Activated CD4-positive, alpha-beta memory T cell treated with anti-CD3 and anti-CD28 coated beads for 36 hours (primary cell): ENCODE results near the gene RANBP3. TPM values are rescaled to one million over a fixed set of nuclear protein-coding genes. Genes with fewer than 3 reads are reported as not detected.

Source experiments
- CTCF ChIA-PET: fragments of 350-600 bp; sonication (Branson Sonifier 250); formaldehyde crosslinking; loops from one replicate; lab custom pipeline; 2021; ENCODE audit warnings: antibody characterized with exemption, inconsistent platforms; lab: Charles Lee
- POLR2A ChIA-PET: fragments of 350-600 bp; sonication (Branson Sonifier 250); formaldehyde crosslinking; loops from one replicate; lab custom pipeline; 2021; ENCODE audit warnings: antibody characterized with exemption; lab: Charles Lee
- DNase-seq: peaks from one replicate; pipeline ENCODE4 v3.0.0-alpha.2; 2020
- H3K27ac Mint-ChIP-seq: one replicate; pipeline ENCODE4 v1.8.0; 2021; ENCODE audit warnings: mixed read lengths
- H3K27me3 Mint-ChIP-seq: one replicate; pipeline ENCODE4 v1.8.0; 2021; ENCODE audit warnings: mixed read lengths
- H3K36me3 Mint-ChIP-seq: one replicate; pipeline ENCODE4 v1.8.0; 2021; ENCODE audit warnings: mixed read lengths
- H3K4me1 Mint-ChIP-seq: one replicate; pipeline ENCODE4 v1.8.0; 2021; ENCODE audit warnings: low read depth, mixed read lengths
- H3K4me3 Mint-ChIP-seq: one replicate; pipeline ENCODE4 v1.8.0; 2021; ENCODE audit warnings: mild to moderate bottlenecking, mixed read lengths
- H3K9me3 Mint-ChIP-seq: one replicate; pipeline ENCODE4 v1.8.0; 2021; ENCODE audit warnings: mixed read lengths
- intact Hi-C: fragments of 100-400 bp; cut with micrococcal nuclease; formaldehyde crosslinking; loops from one replicate; pipeline ENCODE4 v1.15.1; 2023
- total RNA-seq, 2 experiments: library from RNA; stranded (reverse); gene quantifications; one replicate each; pipeline ENCODE4 v1.2.3, GENCODE V29; 2021

The RANBP3 gene
- total RNA-seq, 2 experiments from 2014 or later: 78.1 to 81.3 TPM

- intact Hi-C loops: no loop called here
- H3K27ac Mint-ChIP-seq: no peak overlapping the region
- no peak overlapping the region for H3K4me3 Mint-ChIP-seq
- H3K9me3 Mint-ChIP-seq: no peaks in the 10 kb centered on the region
- no peaks in the 10 kb centered on the region for H3K27me3 Mint-ChIP-seq
- H3K36me3 Mint-ChIP-seq: peaks cover 22% of the 10 kb centered on the region
- H3K4me1 Mint-ChIP-seq: no peaks in the 10 kb centered on the region
- no peak for DNase-seq
- CTCF ChIA-PET: interaction anchor here (2.2 kb wide), 1 partner anchor 126 kb away, joined by 6 read pairs; no protein-coding TSS in a partner anchor
- POLR2A ChIA-PET: no interaction called here
These were observed 48.3 kb downstream of the RANBP3 start for GRCh38 chr19:5929625-5930024.

GRCh38 chr19:5929179-5929578 lies 48.8 kb downstream of the RANBP3 start:
- no peaks in the 10 kb centered on the region for H3K4me1 Mint-ChIP-seq
- ChIA-PET POLR2A (no interaction called here), CTCF (interaction anchor here (2.2 kb wide), 1 partner anchor 125 kb away, joined by 6 read pairs; no protein-coding TSS in a partner anchor)
- DNase-seq: no peak
- intact Hi-C loops: no loop called here
- H3K4me3 Mint-ChIP-seq: no peak overlapping the region
- H3K27ac Mint-ChIP-seq: no peak overlapping the region
- H3K9me3 Mint-ChIP-seq: no peaks in the 10 kb centered on the region
- peaks cover 23% of the 10 kb centered on the region for H3K36me3 Mint-ChIP-seq
- H3K27me3 Mint-ChIP-seq: no peaks in the 10 kb centered on the region

- CTCF ChIA-PET: interaction anchor here (2.2 kb wide), 1 partner anchor 123 kb away, joined by 6 read pairs; no protein-coding TSS in a partner anchor
- peaks cover 29% of the 10 kb centered on the region for H3K36me3 Mint-ChIP-seq
- H3K4me1 Mint-ChIP-seq: no peaks in the 10 kb centered on the region
- POLR2A ChIA-PET: no interaction called here
- no peak overlapping the region for H3K4me3 Mint-ChIP-seq
- intact Hi-C loops: no loop called here
- H3K9me3 Mint-ChIP-seq: no peaks in the 10 kb centered on the region
- no peak for DNase-seq
- no peak overlapping the region for H3K27ac Mint-ChIP-seq
- no peaks in the 10 kb centered on the region for H3K27me3 Mint-ChIP-seq
These were observed 50.5 kb downstream of the RANBP3 start for GRCh38 chr19:5927441-5927821.

GRCh38 chr19:5926641-5927440 lies 51.1 kb downstream of the RANBP3 start:
- intact Hi-C loops: no loop called here
- ChIA-PET POLR2A (no interaction called here), CTCF (no interaction called here)
- H3K27me3 Mint-ChIP-seq: no peaks in the 10 kb centered on the region
- H3K9me3 Mint-ChIP-seq: no peaks in the 10 kb centered on the region
- peaks cover 31% of the 10 kb centered on the region for H3K36me3 Mint-ChIP-seq
- H3K4me3 Mint-ChIP-seq: no peak overlapping the region
- no peaks in the 10 kb centered on the region for H3K4me1 Mint-ChIP-seq
- H3K27ac Mint-ChIP-seq: no peak overlapping the region
- no peak for DNase-seq

GRCh38 chr19:5925830-5926427 lies 52.0 kb downstream of the RANBP3 start:
- Mint-ChIP-seq H3K27me3 (no peaks in the 10 kb centered on the region), H3K4me1 (no peaks in the 10 kb centered on the region), H3K4me3 (no peak overlapping the region), H3K36me3 (peaks cover 34% of the 10 kb centered on the region), H3K27ac (no peak overlapping the region), H3K9me3 (no peaks in the 10 kb centered on the region)
- ChIA-PET POLR2A (no interaction called here), CTCF (interaction anchor here (1.4 kb wide), 1 partner anchor 122 kb away, joined by 4 read pairs; no protein-coding TSS in a partner anchor)
- intact Hi-C loops: no loop called here
- DNase-seq: no peak

- H3K36me3 Mint-ChIP-seq: peaks cover 27% of the 10 kb centered on the region
- no peaks in the 10 kb centered on the region for H3K27me3 Mint-ChIP-seq
- ChIA-PET POLR2A (no interaction called here), CTCF (interaction anchor here (0.7 kb wide), 1 partner anchor 45 kb away, joined by 3 read pairs; no protein-coding TSS in a partner anchor)
- H3K27ac Mint-ChIP-seq: no peak overlapping the region
- no peaks in the 10 kb centered on the region for H3K9me3 Mint-ChIP-seq
- H3K4me3 Mint-ChIP-seq: no peak overlapping the region
- no peak for DNase-seq
- no peaks in the 10 kb centered on the region for H3K4me1 Mint-ChIP-seq
- intact Hi-C loops: no loop called here
These were observed 54.6 kb downstream of the RANBP3 start for GRCh38 chr19:5923356-5923755.

- intact Hi-C loops: no loop called here
- ChIA-PET CTCF (no interaction called here), POLR2A (no interaction called here)
- DNase-seq: no peak
- H3K4me1 Mint-ChIP-seq: no peaks in the 10 kb centered on the region
- no peak overlapping the region for H3K4me3 Mint-ChIP-seq
- H3K27me3 Mint-ChIP-seq: no peaks in the 10 kb centered on the region
- H3K27ac Mint-ChIP-seq: no peak overlapping the region
- peaks cover 24% of the 10 kb centered on the region for H3K36me3 Mint-ChIP-seq
- no peaks in the 10 kb centered on the region for H3K9me3 Mint-ChIP-seq
These were observed 55.8 kb downstream of the RANBP3 start for GRCh38 chr19:5922161-5922545.

GRCh38 chr19:5921516-5922160 lies 56.3 kb downstream of the RANBP3 start:
- H3K36me3 Mint-ChIP-seq: peaks cover 23% of the 10 kb centered on the region
- ChIA-PET CTCF (no interaction called here), POLR2A (no interaction called here)

GRCh38 chr19:5918463-5919079 lies 59.4 kb downstream of the RANBP3 start:
- H3K4me1 Mint-ChIP-seq: no peaks in the 10 kb centered on the region
- H3K27me3 Mint-ChIP-seq: no peaks in the 10 kb centered on the region
- H3K36me3 Mint-ChIP-seq: peaks cover 18% of the 10 kb centered on the region
- no peak overlapping the region for H3K27ac Mint-ChIP-seq
- no peak for DNase-seq
- no peaks in the 10 kb centered on the region for H3K9me3 Mint-ChIP-seq
- intact Hi-C loops: no loop called here
- CTCF ChIA-PET: interaction anchor here (1.1 kb wide), 1 partner anchor 50 kb away, joined by 6 read pairs; no protein-coding TSS in a partner anchor
- H3K4me3 Mint-ChIP-seq: no peak overlapping the region
- POLR2A ChIA-PET: no interaction called here

More at GRCh38 chr19:5921516-5922160, 56.3 kb downstream of the RANBP3 start:
- Mint-ChIP-seq H3K4me3 (no peak overlapping the region), H3K4me1 (no peaks in the 10 kb centered on the region), H3K27me3 (no peaks in the 10 kb centered on the region), H3K27ac (no peak overlapping the region), H3K9me3 (no peaks in the 10 kb centered on the region)
- intact Hi-C loops: no loop called here
- DNase-seq: no peak

- intact Hi-C loops: no loop called here
- no peak overlapping the region for H3K4me3 Mint-ChIP-seq
- H3K4me1 Mint-ChIP-seq: no peaks in the 10 kb centered on the region
- ChIA-PET POLR2A (no interaction called here), CTCF (no interaction called here)
- H3K36me3 Mint-ChIP-seq: peaks cover 10% of the 10 kb centered on the region
- no peaks in the 10 kb centered on the region for H3K27me3 Mint-ChIP-seq
- H3K27ac Mint-ChIP-seq: no peak overlapping the region
- DNase-seq: no peak
- H3K9me3 Mint-ChIP-seq: no peaks in the 10 kb centered on the region
These were observed 60.4 kb downstream of the RANBP3 start for GRCh38 chr19:5917431-5918107.

- H3K4me3 Mint-ChIP-seq: no peak overlapping the region
- no peaks in the 10 kb centered on the region for H3K27me3 Mint-ChIP-seq
- peaks cover 5% of the 10 kb centered on the region for H3K36me3 Mint-ChIP-seq
- ChIA-PET CTCF (no interaction called here), POLR2A (no interaction called here)
- H3K9me3 Mint-ChIP-seq: no peaks in the 10 kb centered on the region
- intact Hi-C loops: no loop called here
- no peak for DNase-seq
- H3K27ac Mint-ChIP-seq: no peak overlapping the region
- H3K4me1 Mint-ChIP-seq: no peaks in the 10 kb centered on the region
These were observed 61.7 kb downstream of the RANBP3 start for GRCh38 chr19:5916181-5916708.
